ENCODE data around the gene MTMR2.
"Not testable (repeated sequence)": the region's sequence is repeated elsewhere in the genome, so short reads cannot be mapped to it uniquely, and the experiment has no call there.

Gene MTMR2

DNA sequence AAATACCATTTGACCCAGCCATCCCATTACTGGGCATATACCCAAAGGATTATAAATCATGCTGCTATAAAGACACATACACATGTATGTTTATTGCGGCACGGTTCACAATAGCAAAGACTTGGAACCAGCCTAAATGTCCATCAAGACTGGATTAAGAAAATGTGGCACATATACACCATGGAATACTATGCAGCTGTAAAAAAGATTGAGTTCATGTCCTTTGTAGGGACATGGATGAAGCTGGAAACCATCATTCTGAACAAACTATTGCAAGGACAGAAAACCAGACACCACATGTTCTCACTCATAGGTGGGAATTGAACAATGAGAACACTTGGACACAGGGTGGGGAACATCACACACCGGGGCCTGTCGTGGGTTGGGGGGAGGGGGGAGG, 112.9 kb downstream of the MTMR2 start:
- DNase-seq (ENCODE audit: low spot score), result not testable (repeated sequence)

DNA sequence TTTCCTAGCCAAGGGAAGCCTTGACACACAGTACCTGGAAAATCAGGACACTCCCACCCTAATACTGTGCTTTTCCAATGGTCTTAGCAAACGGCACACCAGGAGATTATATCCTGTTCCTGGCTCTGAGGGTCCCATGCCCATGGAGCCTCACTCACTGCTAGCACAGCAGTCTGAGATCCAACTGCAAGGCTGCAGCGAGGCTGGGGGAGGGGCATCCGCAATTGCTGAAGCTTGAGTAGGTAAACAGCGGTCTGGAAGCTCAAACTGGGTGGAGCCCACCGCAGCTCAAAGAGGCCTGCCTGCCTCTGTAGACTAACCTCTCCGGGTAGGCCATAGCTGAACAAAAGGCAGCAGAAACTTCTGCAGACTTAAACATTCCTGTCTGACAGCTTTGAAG, 117.4 kb downstream of the MTMR2 start:
- not testable (repeated sequence) for DNase-seq (ENCODE audit: low spot score)

DNA sequence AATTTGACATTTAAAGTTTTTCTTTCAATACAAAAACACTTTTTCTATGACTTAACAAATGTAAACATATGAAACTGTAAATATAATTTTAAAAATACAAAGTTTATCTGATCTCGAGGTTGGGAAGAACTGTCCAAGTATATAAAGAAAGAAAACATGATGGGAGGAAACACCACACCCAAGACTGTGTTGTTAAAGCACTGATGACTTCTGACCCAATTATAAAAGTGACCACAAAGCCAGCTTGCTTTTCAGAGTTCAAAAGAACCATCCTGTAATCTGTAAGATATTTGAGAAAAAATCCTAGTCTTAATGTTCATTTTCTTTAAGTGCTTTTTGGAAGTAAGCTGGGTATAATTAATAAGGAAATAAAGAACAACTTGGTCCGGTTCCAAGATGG, 118.0 kb downstream of the MTMR2 start:
- DNase-seq (ENCODE audit: low spot score), result no peak

DNA sequence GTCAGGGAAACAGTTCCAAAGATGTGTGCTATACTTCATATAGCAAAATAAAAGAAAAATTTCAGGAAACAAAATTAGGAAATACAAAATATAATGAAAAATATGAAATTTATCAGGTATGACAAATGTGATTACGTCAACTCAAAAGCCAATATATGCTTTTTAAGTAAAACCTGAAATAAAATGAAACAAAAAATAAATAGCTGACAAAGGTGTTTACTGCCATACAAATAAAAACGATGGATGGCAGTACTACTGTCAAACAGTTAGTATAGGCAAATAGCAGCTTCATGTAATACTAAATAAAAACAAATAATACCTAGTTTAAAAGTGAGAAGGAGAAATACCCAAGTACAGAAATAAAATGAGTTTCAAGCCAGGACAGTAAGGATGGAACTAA, 119.9 kb downstream of the MTMR2 start:
- DNase-seq (ENCODE audit: low spot score), result no peak

DNA sequence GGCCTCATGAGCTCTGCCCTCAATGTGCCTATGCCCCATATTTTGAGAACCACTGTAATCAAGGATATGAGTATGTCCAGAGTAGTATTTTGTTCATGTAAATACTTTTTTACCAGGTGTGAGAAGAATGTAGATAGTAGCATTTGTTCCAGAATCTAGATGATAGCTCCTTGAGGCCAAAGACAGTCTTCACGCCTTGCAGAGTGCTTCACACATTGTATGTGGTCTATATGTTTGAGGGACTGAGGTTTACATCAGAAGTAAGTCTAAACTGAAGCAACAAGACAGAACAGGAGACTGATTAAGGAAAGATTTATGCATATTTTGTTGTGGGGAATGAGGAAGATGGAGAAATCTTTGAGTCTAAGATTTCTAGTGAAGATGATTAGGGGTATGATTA, 121.1 kb downstream of the MTMR2 start:
- DNase-seq (ENCODE audit: low spot score), result no peak

DNA sequence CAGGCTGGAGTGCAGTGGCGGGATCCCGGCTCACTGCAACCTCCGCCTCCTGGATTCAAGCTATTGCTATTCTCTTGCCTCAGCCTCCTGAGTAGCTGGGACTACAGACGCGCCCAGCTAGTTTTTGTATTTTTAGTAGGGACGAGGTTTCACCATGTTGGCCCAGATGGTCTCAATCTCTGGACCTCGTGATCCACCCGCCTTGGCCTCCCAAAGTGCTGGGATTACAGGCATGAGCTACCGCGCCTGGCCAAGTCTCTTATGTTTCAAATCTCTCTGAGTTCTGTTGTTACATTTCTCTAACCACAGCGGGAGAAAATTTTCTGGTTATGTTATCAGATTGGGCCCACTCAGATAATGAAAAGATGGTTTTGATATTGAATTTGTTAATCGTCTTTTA, 123.5 kb downstream of the MTMR2 start:
- no peak for DNase-seq (ENCODE audit: low spot score)

DNA sequence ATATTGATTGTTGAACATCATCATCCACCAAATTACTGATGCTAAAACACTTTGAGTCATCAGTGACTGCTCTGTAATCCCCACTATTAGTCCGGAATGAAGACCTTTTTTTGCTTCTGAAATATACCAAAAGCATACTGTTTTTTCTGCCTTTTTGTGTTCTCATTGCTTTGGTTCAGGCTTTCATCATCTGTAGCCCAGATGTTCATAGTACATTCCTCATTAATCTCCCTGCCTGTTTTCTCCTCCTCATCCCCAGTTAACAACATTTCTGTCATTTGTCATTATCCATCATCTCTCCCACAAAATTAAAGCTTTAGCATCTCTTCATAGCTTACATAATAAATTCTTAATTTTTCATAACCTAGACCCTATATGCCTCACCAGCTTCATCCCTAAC, 124.4 kb downstream of the MTMR2 start:
- no peak for DNase-seq (ENCODE audit: low spot score)

DNA sequence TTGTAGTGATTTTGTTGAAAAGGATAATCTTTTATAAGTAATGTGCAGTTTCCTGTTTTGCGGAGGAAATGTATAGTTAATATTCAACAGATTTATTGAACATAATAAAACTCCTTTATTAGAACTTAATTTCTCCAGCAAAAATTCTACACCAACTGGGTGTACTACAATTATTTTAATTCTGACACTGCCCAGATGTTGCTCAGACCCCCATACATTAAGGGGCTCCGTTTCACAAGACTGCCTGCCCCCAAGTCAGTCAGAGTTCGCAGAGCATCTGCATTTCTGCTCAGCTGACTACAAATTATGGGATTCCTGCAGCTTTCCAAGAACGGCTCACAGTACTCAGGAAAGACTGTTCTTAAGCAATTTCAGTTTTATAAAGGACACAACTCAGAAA, 127.4 kb downstream of the MTMR2 start:
- no peak for DNase-seq (ENCODE audit: low spot score)

DNA sequence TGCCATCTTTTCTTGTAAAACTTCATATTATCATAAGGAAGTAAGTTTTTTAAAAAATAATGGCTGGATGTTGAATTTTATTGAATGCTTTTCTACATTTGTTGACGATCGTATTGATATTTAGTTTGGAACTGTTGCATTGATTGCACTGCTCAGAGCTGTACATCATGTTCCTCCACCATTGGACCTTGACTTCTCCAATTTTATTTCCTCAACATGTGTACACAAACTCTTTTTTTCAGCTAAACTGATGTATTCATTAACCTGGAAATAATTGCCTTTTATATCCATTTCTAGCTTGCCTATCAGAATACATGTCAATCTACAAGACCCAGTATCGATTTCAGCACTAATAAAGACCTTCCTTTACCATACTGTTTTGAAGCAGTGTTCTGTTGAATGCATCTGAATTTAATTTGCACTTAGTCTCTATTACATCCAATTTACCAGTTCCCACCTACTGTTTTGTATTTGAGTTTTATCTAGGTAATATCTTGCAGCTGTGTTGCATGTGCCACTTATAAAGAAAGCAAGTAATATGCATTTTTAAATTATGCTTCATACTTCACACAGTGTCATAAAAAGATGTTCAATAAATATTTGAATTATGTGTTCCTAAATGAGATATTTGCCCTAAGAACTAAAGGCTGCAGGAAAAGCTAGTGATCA, 128.1 kb downstream of the MTMR2 start:
- DNase-seq (ENCODE audit: low spot score), result no peak

DNA sequence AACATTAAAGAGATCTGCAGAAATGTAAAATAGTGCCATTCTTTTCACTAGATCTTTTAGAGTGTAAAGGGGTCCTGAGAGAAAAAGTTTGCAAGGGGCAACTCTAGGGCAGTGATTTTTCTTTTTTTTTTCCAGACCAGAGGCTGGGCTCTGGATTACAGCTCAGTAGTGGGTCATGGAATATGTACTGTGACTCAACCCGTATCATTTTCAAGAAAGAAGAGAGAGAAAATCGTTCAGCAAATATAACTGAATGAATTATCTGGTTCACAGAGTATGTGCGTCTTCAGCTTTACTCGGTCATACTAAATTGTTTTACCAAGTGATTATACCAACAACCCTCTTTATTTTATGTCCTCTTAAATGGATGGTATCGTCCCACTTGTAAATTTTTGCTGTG, 129.8 kb downstream of the MTMR2 start:
- no peak for DNase-seq (ENCODE audit: low spot score)

DNA sequence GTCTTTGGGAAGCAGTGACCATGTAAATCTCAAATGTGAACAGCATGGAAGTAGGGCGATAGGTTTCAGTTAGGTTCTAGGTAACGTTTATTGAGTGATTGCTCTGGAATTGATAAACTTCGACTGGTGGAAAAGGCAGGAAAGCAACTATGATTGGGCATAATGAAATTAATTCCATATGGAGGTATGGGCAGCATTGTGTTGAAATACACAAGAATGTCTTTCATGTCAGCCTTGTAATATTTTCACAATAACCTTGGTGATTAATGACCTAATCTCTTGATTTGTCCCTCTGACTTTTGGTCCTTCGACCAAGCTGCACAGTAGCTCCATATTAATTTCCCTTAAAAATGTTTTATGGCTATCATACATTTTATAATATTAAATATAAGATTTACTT, 130.8 kb downstream of the MTMR2 start:
- DNase-seq (ENCODE audit: low spot score), result no peak

DNA sequence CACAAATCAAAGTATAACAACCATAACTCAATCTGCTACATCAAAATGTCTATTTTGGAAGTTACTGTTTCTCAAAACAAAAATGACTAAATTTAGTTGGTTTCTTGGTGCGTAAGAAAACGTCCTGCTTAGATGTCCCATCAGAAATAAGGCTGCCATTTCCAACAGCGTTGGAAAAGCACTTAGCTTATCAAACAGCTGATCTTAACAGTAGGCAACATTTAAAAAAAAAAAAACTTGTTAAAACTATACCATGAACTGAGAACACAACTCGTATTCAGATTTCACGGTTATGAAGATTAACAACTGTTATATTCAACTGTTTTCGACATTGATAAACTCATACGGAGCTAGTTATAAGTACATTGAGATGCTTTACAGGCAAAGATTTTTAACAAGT, 131.2 kb downstream of the MTMR2 start:
- no peak for DNase-seq (ENCODE audit: low spot score)

DNA sequence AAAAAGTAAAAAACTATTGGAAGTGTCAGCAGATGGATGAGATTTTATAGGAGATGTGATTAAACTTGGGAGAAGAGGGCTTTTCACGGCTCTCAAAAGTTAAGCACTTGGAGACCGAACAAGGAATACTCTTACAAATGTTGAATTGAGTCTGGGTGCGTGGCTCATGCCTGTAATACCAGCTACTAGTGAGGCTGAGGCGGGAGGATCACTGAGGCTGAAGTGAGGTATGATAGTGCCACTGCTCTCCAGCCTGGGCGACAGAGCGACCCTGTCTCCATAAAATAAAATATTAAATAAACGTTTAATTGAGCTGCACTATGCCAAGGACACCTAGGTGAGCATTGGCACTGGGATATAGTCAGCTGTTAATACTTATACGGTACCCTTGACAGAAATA, 131.7 kb downstream of the MTMR2 start:
- no peak for DNase-seq (ENCODE audit: low spot score)

DNA sequence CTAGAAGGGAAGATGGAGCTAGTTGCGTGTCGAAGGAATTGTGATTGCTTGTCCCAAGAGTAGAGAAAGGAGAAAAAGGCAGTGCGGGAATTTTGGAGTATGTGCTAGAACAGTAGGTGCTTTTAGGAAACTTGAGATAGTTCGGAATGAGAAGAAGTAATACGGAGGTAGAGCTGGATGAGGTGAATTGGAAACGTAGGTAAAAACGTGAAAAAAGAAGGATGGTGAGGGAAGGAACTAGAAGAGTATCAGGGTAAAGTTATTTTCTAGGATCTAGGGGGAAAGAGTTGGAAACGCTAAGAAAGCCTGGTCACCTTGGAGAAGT, 132.2 kb downstream of the MTMR2 start:
- no peak for DNase-seq (ENCODE audit: low spot score)

DNA sequence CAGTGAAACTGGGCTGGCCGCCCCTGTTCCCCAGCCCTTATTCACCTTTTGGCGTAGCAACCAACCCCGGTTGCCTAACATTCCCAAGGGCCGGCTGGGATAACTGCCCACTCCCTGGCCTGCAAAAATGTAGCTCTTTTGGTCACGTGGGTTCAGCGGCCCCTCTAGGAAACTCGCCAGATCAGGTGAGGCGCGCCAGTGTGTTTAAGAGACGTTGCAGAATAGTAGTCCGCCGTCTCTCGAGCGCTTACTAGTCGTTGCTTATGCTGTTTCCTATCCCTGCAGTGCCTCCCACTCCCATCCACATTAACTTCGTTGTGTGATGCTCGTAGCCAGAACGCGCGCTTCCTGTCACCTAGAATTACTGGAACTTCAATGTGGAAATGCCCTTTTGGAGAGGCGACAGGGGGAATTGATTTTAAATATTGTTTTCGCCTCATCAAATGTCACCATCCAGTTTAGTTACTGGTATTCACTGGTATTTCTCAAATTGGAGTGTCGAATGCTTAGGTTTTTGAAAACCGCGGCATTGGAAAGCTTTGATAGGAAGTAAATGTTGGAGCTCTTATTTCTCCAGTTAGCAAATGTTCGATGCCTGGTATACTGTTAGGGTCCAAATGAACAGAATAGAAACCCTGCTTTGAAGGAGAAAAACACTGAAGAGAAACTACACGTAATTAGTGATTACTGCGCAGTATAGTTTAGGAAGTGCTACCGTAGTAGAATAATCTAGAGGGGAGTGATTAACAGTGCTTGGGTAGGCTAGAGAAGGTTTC, 132.8 kb downstream of the MTMR2 start:
- peak; percentile 38 for DNase-seq (ENCODE audit: low spot score)

DNA sequence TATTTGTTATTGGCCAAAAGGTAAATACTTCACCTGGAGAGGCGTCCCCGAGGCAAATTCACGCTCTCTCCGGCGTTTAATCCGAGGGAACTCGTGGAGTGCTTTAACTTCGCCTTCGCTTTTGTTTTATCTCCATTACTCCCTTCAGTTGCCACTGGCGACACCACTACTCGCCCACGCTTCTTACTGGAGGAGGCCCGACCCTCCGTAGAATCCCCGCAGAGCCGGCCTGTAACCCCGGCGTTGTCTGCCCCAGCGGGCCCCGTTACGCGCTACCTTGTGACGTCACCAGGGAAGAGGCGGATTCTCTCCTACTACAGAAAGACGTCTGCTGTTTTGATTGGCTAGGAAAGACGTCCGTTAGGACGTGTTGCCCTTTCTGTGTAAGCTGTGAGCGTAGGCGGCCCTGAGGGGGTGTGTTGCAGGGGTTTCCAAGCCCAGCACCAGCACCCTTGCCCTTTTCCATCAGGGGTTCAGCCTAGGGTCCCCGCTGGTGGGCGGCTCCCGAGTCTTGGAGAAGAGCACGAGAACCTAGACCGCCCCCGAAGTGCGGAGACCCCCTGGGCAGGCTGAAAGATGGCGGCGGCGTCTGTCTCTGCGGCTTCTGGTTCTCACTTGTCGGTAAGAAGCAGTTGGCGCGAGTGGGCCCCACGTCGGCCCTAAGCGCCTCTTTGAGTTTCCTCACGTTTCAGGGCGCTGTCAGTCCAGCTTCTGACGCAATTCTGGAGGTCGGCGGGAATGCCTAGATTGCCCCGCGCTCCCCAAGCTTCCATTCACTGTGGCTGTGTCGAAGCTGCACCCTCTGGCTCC, 133.6 kb downstream of the MTMR2 start, which contains the start of gene CEP57:
Gene CEP57 (plus strand): TSS at position 376 of the 810 bp plus-strand sequence. CDS start 201 bp downstream, at position 577.
- peak; percentile 96 for DNase-seq (ENCODE audit: low spot score)

DNA sequence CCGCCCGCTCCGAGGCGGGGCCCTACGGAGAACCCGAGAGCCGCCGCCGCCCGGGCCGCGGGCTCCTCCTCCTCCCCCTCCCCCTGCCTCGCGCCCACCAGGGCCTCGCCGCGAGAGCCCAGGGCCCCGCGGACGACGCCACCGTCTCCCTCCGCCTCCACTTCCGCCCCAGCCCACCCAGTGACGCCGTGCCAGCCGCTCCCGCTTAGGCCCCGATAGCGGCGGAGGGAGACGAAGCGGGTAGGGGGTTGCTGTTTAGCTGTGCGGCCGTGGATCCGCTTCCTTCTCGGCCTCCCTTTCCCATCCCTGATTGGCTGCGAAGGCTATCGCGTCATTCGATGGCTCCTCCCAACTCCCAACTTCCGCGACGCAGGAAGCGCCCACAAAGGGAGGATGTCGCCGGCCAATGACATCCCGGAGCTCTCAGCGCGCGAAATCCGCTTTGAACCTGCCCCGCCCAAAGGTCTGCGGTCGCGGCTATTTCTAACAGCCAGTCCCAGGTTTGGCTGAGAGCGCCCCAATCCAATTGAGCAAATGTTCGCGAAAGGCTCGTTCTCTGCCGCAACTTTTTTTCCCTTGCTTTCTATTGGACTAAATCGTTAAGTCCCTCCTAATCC, 134.3 kb downstream of the MTMR2 start, which contains the start of gene FAM76B:
Gene FAM76B (minus strand): TSS at position 277 of the 617 bp plus-strand sequence. CDS start 304 bp downstream, outside the sequence.
- DNase-seq (ENCODE audit: low spot score), result peak; percentile 98

DNA sequence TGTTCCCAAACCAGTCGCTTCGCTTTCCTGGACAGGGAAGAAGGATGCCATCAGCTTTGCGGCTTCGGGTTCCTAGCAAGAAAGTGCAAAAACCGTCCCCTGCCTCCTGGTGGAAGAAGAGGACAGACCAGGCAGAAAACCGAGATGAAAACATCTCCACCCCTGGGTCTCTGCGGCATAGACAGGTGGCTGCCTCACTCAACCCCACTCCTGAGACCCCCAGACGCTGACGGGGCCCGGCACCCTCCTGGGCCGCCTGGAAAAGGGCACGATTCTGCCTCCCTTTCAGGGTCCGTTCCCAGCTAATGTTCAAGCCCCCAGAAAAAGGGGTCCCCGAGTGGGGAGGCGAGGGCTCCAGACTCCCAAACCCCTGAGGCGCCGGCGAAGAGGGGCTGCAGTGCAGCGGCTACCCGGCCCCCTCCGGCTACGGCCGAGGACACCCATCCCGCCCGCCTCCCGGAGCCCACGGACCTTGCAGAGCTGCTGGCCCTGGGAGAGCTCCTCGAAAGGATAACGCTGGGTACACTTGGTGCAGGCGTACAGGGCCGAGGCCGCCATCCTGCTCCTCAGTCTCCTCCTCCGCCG, 134.9 kb downstream of the MTMR2 start:
- DNase-seq (ENCODE audit: low spot score), result peak; percentile 20
